Adipose tissue (tissue), 3 donors: ENCODE data around the gene TMEM182. TPM values are rescaled to one million over a fixed set of nuclear protein-coding genes. Genes with fewer than 3 reads are reported as not detected.

ENCODE experiments used
- H3K27ac ChIP-seq: one replicate; pipeline ENCODE4 v1.5.1; 2013; ENCODE audit warnings: low read depth, low read length
- WGBS, 3 donors: extraction: QIAGEN DNeasy Blood & Tissue Kit; methylation state at CpG; one replicate each; pipeline ENCODE4 v1.1.7; 2013; 5-methylcytosine and 5-hydroxymethylcytosine counted together
- polyA plus RNA-seq, 3 donors: library from polyadenylated mRNA; stranded (reverse); fragments of 200-250 nt; gene quantifications; one replicate each; pipeline ENCODE4 v1.2.3, GENCODE V29; 2013
- donor health status: healthy with polysubstance abuse.
- donor health status: Bipolar disorder and iron deficiency.
- donor health status: healthy.

The TMEM182 gene
- polyA plus RNA-seq, 3 donors: 0.97 to 2.5 (median 1.3) TPM

GRCh38 chr2:102755284-102755683 lies 6.5 kb upstream of the TMEM182 start:
- no peak overlapping the region for H3K27ac ChIP-seq
- 56 to 67% (median 60%) methylated on average over 4 of the region's 4 CpGs for WGBS, 3 donors

DNA sequence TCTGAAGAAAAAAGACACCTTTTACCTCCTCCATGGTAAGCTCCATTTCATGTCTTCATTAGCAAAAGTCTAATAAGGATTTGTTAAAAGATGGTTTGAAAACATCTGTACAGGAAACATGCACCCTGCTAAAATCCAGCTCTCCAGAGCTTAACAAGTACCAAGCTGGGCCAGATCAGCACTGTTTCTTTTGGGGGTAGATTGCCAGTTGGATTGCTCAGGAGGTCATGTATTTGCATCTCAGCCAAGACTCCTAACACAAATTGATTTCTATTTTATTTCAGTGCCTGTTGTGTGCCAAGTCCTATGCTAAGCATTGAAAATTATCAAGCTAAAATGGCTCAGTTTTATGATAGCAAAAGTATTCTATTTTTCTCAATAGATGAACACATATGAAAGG lies 3.4 kb upstream of the TMEM182 start:
- H3K27ac ChIP-seq: no peak overlapping the region

DNA sequence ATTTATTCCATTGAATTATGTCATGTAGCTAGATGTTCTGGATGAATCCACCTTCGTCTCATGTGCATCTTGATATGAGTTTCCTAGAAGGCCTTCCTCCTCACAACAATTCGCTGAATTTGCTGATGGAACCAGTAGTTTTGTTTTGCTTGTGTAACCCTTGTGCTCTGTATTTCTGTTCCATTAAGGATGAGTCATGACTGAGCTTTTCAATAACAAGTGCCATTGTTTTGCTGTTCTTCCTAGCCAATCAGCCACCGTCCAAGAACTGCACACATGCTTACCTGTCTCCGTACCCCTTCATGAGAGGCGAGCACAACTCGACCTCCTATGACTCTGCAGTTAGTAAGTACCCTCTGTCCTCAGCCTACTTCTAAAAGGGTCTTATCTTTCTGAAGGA lies 2.3 kb downstream of the TMEM182 start:
- H3K27ac ChIP-seq: no peak overlapping the region
- WGBS, 3 donors: 93 to 94% (median 93%) methylated on average over 6 of the region's 6 CpGs

GRCh38 chr2:102765061-102765460 lies 3.2 kb downstream of the TMEM182 start:
- no peak overlapping the region for H3K27ac ChIP-seq
- WGBS, 3 donors: 96 to 100% (median 98%) methylated on average over 1 of the region's 1 CpG

- no peak overlapping the region for H3K27ac ChIP-seq
- WGBS, 3 donors: 87 to 99% (median 89%) methylated on average over 3 of the region's 3 CpGs
Observed at GRCh38 chr2:102768253-102768652, 6.4 kb downstream of the TMEM182 start.

GRCh38 chr2:102768892-102769291 lies 7.1 kb downstream of the TMEM182 start:
- H3K27ac ChIP-seq: no peak overlapping the region

DNA sequence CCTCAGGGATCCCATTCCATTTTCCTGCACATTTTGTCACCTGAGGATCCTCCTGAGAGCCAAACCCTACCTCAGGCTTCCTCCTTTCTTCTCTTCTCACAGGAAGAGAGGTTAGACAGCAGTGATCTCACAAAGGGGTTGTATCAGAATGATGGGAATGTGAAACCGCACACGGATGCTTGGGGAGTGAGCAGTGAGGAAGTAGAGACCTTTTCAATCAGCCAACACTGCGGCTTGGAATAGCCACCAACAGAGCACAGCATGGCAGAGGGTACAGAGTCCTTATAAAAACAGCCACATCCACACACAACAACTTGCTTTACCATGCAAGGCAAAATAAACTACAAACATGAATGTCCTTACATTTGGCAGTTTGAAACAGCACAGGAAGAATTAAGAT lies 8.7 kb downstream of the TMEM182 start:
- WGBS, 3 donors: 84 to 90% (median 86%) methylated on average over 3 of the region's 3 CpGs
- H3K27ac ChIP-seq: no peak overlapping the region

DNA sequence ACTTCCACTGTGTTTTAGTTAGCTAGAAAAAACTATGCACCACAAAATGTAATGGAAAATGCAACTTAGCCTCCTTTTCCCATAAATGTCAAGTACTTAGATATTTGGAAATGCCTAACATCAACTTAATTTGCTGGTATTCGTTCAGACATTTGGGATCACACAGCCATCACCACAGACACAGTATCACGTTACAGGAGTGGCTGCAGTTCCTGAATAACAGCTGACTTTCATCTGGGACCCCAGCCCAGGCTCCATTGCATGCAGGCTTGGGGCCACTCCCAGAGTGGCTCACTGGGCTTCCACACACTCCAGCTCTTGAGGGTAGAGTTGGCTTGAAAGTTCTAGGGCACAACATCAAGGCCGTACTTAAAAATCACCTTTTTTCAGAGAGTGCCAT lies 9.3 kb downstream of the TMEM182 start:
- H3K27ac ChIP-seq: no peak overlapping the region
- 68 to 80% (median 69%) methylated on average over 3 of the region's 3 CpGs for WGBS, 3 donors

DNA sequence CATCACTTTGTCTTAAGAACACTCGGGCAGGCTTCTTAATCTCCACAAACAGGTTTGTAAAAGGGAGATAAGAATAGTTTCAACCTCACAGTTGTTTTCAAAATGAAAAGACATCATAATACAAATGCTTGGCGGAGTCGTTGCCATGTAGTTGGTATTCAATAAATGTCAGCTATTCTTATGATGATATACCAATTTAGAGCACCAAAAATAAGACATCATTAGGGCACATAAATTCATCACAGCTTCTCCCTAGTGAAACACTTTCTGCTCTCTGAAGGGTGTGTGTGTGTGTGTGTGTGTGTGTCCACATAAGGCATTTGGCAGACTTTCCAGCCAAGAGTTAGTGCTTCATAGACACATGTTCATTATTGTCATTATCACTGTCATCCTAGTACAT lies 10.8 kb downstream of the TMEM182 start:
- 91 to 97% (median 95%) methylated on average over 3 of the region's 3 CpGs for WGBS, 3 donors
- no peak overlapping the region for H3K27ac ChIP-seq

DNA sequence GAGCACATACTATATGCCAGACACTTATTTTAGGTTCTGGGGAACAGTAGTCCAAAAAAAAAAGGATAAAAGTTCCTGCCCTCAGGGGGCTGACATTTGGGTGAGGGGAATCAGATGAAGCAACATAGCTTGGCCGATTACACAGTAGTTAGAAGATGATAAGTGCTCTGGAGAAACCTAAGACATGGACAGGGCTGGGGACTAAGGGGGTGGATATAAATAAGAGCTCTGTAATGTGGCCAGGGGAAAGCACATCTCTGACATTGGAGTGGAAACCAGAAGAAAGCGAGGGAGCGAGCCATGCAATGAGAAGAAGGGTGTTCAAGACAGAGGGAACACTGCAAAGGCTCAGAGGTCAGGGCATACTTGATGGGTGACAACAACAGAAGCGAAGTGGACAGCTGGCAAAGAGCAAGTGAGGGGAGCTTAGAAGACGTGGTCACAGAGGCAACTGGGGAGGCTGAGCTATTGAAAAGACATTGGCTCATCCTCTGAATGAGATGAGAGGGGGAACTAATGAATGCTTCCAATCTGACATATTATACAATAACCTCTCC lies 11.4 kb downstream of the TMEM182 start:
- no peak overlapping the region for H3K27ac ChIP-seq
- WGBS, 3 donors: 79 to 87% (median 82%) methylated on average over 5 of the region's 5 CpGs

- WGBS, 3 donors: 94 to 100% (median 95%) methylated on average over 1 of the region's 1 CpG
- no peak overlapping the region for H3K27ac ChIP-seq
Observed at GRCh38 chr2:102778260-102778659, 16.4 kb downstream of the TMEM182 start.

- no peak overlapping the region for H3K27ac ChIP-seq
- WGBS, 3 donors: 96 to 100% (median 96%) methylated on average over 1 of the region's 1 CpG
Observed at GRCh38 chr2:102780467-102780866, 18.6 kb downstream of the TMEM182 start.

- H3K27ac ChIP-seq: no peak overlapping the region
- WGBS, 3 donors: 97 to 99% (median 98%) methylated on average over 2 of the region's 2 CpGs
Observed at GRCh38 chr2:102782187-102782586, 20.4 kb downstream of the TMEM182 start.

DNA sequence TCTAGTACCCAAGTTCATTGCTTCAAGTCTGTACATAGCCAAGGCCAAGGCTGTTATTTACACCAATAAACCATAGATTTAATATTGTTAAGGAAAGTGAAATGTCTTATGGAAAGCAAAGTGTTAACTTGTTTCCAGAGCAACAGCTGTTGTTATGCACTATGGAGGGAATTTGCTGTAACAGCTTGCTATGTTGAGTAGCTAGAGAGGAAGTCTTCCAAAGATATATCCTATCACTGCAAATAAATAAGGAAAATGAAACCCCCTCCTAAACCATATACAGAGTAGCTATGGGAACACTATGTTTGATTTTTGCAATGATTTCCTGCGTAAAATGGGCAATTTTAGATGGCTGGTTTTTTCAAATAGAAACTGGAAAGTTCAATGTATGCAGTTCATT lies 21.1 kb downstream of the TMEM182 start:
- H3K27ac ChIP-seq: no peak overlapping the region
- 78 to 91% (median 83%) methylated on average over 1 of the region's 1 CpG for WGBS, 3 donors

DNA sequence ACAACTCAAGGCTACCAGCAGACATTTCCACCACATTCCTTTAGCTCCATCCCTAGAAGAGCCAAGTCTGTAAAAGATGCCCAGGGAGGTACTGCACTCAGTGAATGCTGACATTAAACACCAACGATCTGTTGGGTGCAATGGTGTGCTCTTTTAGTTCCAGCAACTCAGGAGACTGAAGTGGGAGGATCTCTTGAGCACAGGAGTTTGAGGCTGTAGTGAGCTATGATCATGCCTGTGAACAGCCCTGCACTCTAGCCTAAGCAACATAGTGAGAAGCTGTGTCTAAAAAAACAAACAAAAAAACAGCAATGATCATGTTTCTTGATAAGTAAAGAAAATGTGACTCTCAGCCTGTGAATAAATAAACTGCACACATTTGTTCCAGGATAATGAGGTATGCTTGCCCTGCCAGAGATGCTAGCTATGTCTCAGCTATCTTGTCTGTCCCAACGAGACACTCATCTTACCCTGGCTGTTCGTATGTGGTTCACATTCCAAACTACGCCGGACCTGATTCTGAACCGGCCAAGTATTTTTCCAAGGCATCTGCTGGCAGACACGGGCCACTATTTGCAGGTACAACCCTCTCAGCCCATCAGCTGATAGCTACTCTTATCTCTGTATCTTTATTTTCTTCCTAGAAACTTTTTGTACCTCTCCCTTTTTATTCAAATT lies 21.8 kb downstream of the TMEM182 start:
- WGBS, 3 donors: 62 to 77% (median 72%) methylated on average over 7 of the region's 7 CpGs

GRCh38 chr2:102784940-102785339 lies 23.1 kb downstream of the TMEM182 start:
- H3K27ac ChIP-seq: no peak overlapping the region
- WGBS, 3 donors: 89 to 91% (median 90%) methylated on average over 3 of the region's 3 CpGs

More for the DNA sequence above, 21.8 kb downstream of the TMEM182 start:
- no peak overlapping the region for H3K27ac ChIP-seq

DNA sequence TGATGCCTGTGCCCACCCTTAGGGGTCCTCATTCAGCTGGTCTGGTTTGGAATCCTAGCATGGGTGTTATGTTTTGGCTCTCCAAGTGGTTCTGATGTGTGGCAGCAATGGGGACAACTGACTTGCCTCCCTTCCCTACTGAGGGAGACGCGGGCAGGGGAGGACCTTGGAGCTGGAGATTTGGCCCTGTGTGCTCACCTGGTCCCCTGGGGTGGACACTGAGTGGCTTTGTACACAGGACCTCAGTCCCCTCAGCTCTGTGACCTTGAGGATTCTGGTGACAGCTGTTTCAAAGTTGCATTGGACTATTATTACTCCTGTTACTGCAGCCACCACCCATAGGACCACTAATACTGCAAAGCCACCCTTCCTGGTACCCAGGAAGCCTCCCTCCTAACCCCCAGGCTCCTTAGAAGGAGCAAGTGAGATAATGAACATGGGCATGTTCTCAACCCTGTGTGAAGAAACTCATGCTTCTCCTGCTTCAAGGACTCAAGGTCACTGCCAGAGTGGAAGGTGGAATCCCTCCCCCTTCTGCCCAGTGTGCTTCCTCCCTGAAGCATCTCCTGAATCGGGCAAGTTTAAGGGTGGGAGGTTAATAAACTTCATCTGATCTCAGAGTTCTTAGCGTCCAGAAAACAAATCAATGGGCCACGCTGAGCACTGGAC lies 26.5 kb downstream of the TMEM182 start:
- 71 to 82% (median 77%) methylated on average over 5 of the region's 5 CpGs for WGBS, 3 donors
- no peak overlapping the region for H3K27ac ChIP-seq

- 61 to 82% (median 75%) methylated on average over 8 of the region's 8 CpGs for WGBS, 3 donors
Observed at GRCh38 chr2:102788885-102789260, 27.0 kb downstream of the TMEM182 start.

GRCh38 chr2:102789349-102790090 lies 27.7 kb downstream of the TMEM182 start:
- 70 to 86% (median 75%) methylated on average over 7 of the region's 7 CpGs for WGBS, 3 donors
- no peak overlapping the region for H3K27ac ChIP-seq

More at GRCh38 chr2:102788885-102789260, 27.0 kb downstream of the TMEM182 start:
- H3K27ac ChIP-seq: no peak overlapping the region
